Activated naive CD4-positive, alpha-beta T cell treated with anti-CD3 and anti-CD28 coated beads for 36 hours (primary cell): ENCODE data around the gene NCAN. TPM values are rescaled to one million over a fixed set of nuclear protein-coding genes. Genes with fewer than 3 reads are reported as not detected.

ENCODE experiments used
- CTCF ChIA-PET: fragments of 350-600 bp; sonication (Branson Sonifier 250); formaldehyde crosslinking; loops from one replicate; lab custom pipeline; 2021; ENCODE audit warnings: antibody characterized with exemption; lab: Charles Lee
- DNase-seq: peaks from one replicate; pipeline ENCODE4 v3.0.0-alpha.2; 2020
- H3K27ac Mint-ChIP-seq: one replicate; pipeline ENCODE4 v1.8.0; 2021; ENCODE audit warnings: mild to moderate bottlenecking, mixed read lengths
- H3K27me3 Mint-ChIP-seq: one replicate; pipeline ENCODE4 v1.8.0; 2021; ENCODE audit warnings: low read depth, mixed read lengths
- H3K36me3 Mint-ChIP-seq: one replicate; pipeline ENCODE4 v1.8.0; 2021; ENCODE audit warnings: low read depth, mixed read lengths
- H3K4me1 Mint-ChIP-seq: one replicate; pipeline ENCODE4 v1.8.0; 2021; ENCODE audit warnings: low read depth, mixed read lengths
- H3K4me3 Mint-ChIP-seq: one replicate; pipeline ENCODE4 v1.8.0; 2021; ENCODE audit warnings: mild to moderate bottlenecking, moderate library complexity, mixed read lengths
- H3K9me3 Mint-ChIP-seq: one replicate; pipeline ENCODE4 v1.8.0; 2021; ENCODE audit warnings: mixed read lengths
- intact Hi-C: fragments of 100-400 bp; cut with micrococcal nuclease; formaldehyde crosslinking; loops from one replicate; pipeline ENCODE4 v1.15.1; 2023
- total RNA-seq, 2 experiments: library from RNA; stranded (reverse); gene quantifications; one replicate each; pipeline ENCODE4 v1.2.3, GENCODE V29; 2021

Gene NCAN
- total RNA-seq, 2 experiments from 2014 or later = not detected

- Mint-ChIP-seq H3K9me3 (peaks cover 1% of the 10 kb centered on the region), H3K27ac (no peak overlapping the region), H3K27me3 (no peaks in the 10 kb centered on the region), H3K36me3 (peaks cover 44% of the 10 kb centered on the region), H3K4me3 (no peak overlapping the region), H3K4me1 (no peaks in the 10 kb centered on the region)
- CTCF ChIA-PET = no interaction called here
- DNase-seq = no peak
- intact Hi-C loops = no loop called here
Observed at GRCh38 chr19:19294914-19295313, 83.2 kb downstream of the NCAN start.

- Mint-ChIP-seq H3K27ac (no peak overlapping the region), H3K4me1 (no peaks in the 10 kb centered on the region), H3K9me3 (peaks cover 1% of the 10 kb centered on the region), H3K4me3 (no peak overlapping the region), H3K27me3 (no peaks in the 10 kb centered on the region), H3K36me3 (peaks cover 36% of the 10 kb centered on the region)
- intact Hi-C loops = no loop called here
- DNase-seq = no peak
- CTCF ChIA-PET = interaction anchor here (1.1 kb wide), 1 partner anchor 44 kb away, joined by 3 read pairs; no protein-coding TSS in a partner anchor
Observed at GRCh38 chr19:19296953-19297689, 85.4 kb downstream of the NCAN start.

- peaks cover 1% of the 10 kb centered on the region for H3K9me3 Mint-ChIP-seq
- no peak overlapping the region for H3K27ac Mint-ChIP-seq
- no peak overlapping the region for H3K4me3 Mint-ChIP-seq
- H3K27me3 Mint-ChIP-seq = no peaks in the 10 kb centered on the region
- CTCF ChIA-PET = interaction anchor here (1.1 kb wide), 1 partner anchor 44 kb away, joined by 3 read pairs; no protein-coding TSS in a partner anchor
- DNase-seq = no peak
- H3K36me3 Mint-ChIP-seq = peaks cover 30% of the 10 kb centered on the region
- H3K4me1 Mint-ChIP-seq = no peaks in the 10 kb centered on the region
- intact Hi-C loops = no loop called here
Observed at GRCh38 chr19:19297759-19298158, 86.0 kb downstream of the NCAN start.

GRCh38 chr19:19300613-19301012 is 88.9 kb downstream of the NCAN start:
- no peak overlapping the region for H3K4me3 Mint-ChIP-seq
- H3K4me1 Mint-ChIP-seq = no peaks in the 10 kb centered on the region
- no peak overlapping the region for H3K27ac Mint-ChIP-seq
- no peaks in the 10 kb centered on the region for H3K9me3 Mint-ChIP-seq
- CTCF ChIA-PET = no interaction called here
- DNase-seq = no peak
- intact Hi-C loops = no loop called here
- no peaks in the 10 kb centered on the region for H3K27me3 Mint-ChIP-seq
- H3K36me3 Mint-ChIP-seq = peaks cover 15% of the 10 kb centered on the region

Other genes starting within 250 kb of the NCAN start
- 100 to 1,000 TPM; 149 to 154 TPM for gene SUGP2, start 178.4 kb upstream of the NCAN start, total RNA-seq
- 10 to 100 TPM; 24.2 to 24.6 TPM for gene ARMC6, start 178.4 kb upstream of the NCAN start, total RNA-seq
- gene SLC25A42, start 148.0 kb upstream of the NCAN start, total RNA-seq = 1 to 10 TPM; 6.7 to 8.5 TPM
- gene TMEM161A, start 73.5 kb upstream of the NCAN start, total RNA-seq = 10 to 100 TPM; 18.1 to 18.3 TPM
- gene MEF2B, start 41.7 kb upstream of the NCAN start, total RNA-seq = 1 to 10 TPM; 3.1 to 4.6 TPM
- gene BORCS8, start 19.8 kb upstream of the NCAN start, total RNA-seq = 10 to 100 TPM; 14.0 to 16.1 TPM
- gene RFXANK, start 19.7 kb upstream of the NCAN start, total RNA-seq = 10 to 100 TPM; 48.4 to 49.3 TPM
- gene NR2C2AP, start 8.5 kb upstream of the NCAN start, total RNA-seq = 10 to 100 TPM; 32.4 to 34.2 TPM
- not detected for gene TM6SF2, start 61.3 kb downstream of the NCAN start, total RNA-seq
- gene SUGP1, start 108.6 kb downstream of the NCAN start, total RNA-seq = 10 to 100 TPM; 31.7 to 32.4 TPM
- gene MAU2, start 108.9 kb downstream of the NCAN start, total RNA-seq = 10 to 100 TPM; 38.6 to 42.5 TPM
- 100 to 1,000 TPM in 1 of 2 experiments, 10 to 100 TPM in 1; 91.2 to 100 TPM for gene GATAD2A, start 193.7 kb downstream of the NCAN start, total RNA-seq